GM10847 (cell line): ENCODE results near the gene CDCA5.

Source experiments
- POLR2A ChIP-seq: IDR thresholded peaks from 2 replicates; pipeline ENCODE4 v1.6.1; 2011; ENCODE audit not compliant: insufficient read length; ENCODE audit errors: extremely low read depth

The CDCA5 gene

GRCh38 chr11:65096926-65097325 lies 13.1 kb upstream of the CDCA5 start:
- no peak for TF ChIP-seq POLR2A

DNA sequence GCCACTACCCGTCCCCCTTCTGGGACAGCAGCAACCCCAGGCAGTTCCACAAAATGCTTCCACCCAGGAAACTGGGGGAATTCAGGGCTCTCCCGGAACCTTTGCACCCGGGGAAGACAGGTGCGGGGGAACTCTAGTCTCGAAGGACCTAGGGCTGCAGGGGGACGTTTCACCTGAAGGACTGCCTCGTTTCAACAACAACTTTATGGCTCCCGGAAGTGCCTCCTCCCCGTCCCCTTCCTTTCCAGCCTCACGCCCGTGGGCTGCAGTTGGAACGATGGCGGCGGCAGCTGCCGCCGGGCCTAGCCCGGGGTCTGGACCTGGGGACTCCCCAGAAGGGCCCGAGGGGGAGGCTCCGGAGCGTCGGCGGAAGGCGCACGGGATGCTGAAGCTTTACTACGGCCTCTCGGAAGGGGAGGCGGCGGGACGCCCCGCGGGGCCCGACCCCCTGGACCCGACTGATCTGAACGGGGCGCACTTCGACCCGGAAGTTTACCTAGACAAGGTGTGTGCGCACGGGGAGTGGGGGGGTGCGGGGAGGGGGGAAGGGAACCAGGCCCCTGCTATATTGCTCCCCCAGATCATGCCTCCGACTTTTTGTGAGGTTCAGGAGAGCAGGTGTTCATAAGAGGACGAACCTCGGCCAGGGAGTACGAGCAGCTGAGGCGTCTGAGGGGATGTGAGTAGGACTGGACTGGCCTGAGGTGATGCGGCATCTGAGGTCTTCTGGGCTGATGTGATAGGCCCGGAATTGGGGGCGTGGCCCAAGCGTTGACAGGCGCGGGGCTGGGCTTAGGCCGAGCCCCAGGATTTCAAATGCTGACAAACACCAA lies 12.3 kb upstream of the CDCA5 start, which contains the start of gene VPS51:
TSS of gene VPS51 (plus strand) at position 241 of the 833 bp plus-strand sequence. CDS start at position 278, 37 bp downstream.
- peak; percentile 80 for TF ChIP-seq POLR2A

- no peak for TF ChIP-seq POLR2A
Measured at GRCh38 chr11:65095427-65095826, 11.6 kb upstream of the CDCA5 start.

GRCh38 chr11:65090628-65091027 lies 6.8 kb upstream of the CDCA5 start:
- TF ChIP-seq POLR2A, result no peak

- no peak for TF ChIP-seq POLR2A
Measured at GRCh38 chr11:65089621-65090020, 5.8 kb upstream of the CDCA5 start.

DNA sequence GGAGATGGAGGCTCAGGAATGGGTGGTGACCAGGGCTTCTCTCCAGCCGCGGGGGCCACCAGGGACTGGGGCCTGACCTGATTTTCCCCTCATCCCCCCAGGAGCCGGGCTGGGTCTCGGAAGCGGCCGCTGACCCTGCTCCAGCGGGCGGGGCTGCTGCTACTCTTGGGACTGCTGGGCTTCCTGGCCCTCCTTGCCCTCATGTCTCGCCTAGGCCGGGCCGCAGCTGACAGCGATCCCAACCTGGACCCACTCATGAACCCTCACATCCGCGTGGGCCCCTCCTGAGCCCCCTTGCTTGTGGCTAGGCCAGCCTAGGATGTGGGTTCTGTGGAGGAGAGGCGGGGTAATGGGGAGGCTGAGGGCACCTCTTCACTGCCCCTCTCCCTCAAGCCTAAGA lies 4.0 kb upstream of the CDCA5 start:
- TF ChIP-seq POLR2A, result no peak

DNA sequence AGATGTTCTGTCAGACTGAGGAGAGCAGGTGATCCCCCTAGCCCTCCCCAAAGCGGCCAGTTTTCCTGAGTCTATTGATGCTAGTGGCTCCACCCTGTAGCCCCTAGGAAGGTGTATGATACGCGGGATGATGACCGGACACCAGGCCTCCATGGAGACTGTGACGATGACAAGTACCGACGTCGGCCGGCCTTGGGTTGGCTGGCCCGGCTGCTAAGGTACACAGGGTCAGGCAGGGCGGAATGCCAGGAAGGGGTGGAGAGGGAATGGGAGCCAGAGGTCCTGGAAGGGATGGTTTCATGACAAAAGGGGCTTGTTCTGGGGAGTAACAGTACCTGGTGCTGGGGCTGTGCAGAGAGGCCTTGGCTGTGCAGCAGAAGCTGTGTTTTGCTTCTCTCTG lies 3.4 kb upstream of the CDCA5 start:
- no peak for TF ChIP-seq POLR2A

- no peak for TF ChIP-seq POLR2A
Measured at GRCh38 chr11:65086809-65087208, 3.0 kb upstream of the CDCA5 start.

DNA sequence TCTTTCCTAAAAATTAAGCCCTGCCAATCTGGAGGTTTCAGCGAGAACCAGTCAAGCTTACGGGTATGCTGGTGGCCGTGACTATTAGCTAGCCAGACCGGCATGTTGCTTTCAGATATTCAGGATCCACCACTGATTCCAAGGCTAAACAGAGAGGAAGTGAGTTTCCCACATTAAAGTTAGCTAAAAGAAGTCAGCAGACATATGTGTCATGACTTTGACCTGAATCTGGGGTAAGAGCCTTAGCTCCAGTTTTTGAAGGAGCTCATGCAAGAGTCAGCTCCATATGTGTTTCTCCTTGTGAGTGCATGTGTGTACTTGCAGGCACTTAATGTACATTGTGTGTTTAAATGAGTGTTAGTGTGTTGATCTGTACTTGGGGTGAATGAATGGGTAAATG lies 1.6 kb upstream of the CDCA5 start:
- no peak for TF ChIP-seq POLR2A

DNA sequence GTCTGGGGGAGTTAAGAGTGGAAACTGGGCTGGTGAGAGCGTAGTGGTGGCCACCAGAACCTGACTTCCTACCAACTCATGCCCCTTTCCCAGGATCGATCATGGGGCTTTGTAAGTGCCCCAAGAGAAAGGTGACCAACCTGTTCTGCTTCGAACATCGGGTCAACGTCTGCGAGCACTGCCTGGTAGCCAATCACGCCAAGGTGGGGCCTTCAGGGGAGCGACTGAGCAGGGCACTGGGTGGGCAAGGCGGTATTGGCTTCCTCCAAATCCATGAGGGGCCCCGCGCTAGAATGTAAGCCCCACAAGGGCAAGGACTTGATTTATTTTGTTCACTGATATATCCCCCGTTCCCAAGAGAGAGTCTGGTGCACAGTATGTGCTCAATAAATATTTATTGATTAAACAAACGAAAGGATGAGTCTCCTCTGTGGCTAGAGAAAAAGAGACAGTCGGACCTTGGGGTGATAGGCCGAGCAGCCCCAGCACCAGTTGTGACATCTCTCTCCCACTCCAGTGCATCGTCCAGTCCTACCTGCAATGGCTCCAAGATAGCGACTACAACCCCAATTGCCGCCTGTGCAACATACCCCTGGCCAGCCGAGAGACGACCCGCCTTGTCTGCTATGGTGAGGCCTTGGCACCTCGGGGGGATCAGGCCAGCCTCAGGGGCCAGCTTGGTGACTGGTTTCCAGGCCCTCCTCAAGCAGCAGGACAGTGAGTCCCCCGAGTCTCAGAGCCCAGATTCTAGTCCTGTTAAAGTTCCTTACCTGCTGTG lies 947 bp upstream of the CDCA5 start:
- TF ChIP-seq POLR2A, result no peak

DNA sequence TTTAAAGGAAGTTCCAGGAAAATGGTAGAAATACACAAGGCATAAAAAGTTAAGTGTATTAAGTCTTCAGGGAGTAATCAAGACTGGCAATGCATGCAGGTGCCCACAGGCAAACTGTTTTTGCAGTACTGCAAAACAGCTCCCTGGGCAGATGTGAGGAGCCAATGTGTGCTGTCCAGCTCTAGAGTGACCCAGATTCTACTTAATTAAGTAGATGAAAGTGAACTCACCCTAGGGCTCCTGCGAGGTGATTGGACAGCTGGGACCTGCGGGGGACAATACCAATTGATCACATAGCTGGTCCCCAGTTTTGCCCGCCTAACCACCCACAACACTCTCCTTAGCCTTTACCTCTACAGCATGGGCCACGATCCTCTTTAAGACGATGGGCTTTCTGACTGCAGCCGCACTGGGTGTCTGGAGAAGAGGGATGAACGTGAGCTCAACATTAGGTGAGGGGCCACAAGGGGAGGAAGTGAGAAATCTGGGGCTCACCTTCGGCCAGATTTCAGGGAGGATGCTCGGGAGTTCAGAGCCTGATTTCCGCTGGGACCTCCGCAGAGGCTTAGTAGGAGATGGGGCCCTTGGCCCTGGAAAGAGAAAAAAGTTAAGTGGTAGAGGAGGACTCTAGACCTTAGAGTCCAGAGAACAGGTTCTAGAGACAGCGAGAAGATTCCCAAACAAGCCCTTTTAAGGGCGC lies 556 bp downstream of the CDCA5 start:
- TF ChIP-seq POLR2A, result no peak

DNA sequence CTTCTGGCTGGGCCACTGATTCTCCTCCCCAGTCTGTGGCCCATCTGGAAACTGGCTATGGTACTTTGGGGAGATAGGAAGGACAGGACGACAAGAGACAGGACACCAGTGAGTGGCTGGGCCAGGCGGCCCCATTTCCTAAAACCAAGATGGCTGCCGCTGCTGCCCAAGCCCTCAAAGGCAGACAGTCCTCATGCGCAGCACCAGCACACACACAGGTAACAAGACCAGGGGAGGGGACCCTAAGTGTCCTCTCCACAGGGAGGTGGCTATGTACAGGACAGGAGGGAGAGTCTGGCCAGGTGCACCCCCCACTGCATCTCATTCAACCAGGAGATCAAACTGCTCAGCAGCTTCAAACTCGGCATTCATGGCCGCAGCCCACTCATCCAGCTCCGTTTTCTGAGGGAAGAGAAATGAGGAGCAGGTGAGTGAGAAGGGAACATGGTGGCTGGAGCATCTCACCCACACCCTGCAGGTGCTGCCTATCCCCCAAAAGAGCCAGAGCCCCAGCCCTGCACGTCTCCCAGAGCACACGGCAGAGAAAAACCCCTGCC lies 5.0 kb downstream of the CDCA5 start:
- no peak for TF ChIP-seq POLR2A

DNA sequence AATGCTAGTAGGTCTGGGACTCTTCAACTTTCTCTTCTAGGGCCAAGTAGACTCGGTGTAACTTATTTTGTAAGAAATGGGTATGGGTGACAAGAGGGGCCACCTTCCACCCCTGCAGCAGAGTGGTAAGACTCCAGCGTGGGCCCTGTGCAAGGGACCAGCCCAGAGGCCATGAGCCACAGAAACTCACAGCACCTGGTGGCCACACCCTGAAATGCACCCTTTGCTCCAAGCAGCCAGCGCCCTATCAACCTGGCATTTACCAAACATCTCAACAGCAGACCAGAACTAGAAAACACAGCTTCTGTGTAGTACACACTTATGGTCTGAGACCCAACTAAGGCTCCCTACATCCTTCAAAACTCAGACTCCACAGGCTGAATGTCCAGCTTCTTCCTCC lies 5.7 kb downstream of the CDCA5 start:
- no peak for TF ChIP-seq POLR2A

GRCh38 chr11:65077451-65077850 lies 6.4 kb downstream of the CDCA5 start:
- TF ChIP-seq POLR2A, result no peak

DNA sequence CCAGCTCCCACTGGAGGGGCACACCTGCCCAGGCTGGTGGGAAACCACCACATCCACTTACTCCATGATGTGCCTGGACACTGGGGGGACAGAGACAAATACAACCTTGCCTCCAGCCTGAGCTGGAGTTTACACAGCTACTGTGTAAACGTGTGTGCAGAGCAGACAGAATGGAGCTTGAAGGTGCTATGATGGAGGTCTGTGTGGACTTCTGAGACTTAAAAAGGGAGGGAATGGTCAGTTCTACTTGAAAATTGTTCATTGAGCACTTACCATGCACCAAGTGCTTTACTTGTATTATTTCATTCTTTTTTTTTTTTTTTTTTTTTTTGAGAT lies 11.2 kb downstream of the CDCA5 start:
- TF ChIP-seq POLR2A, result no peak
